Measurements from ENCODE around the gene RBBP8.

The RBBP8 gene

GRCh38 chr18:23003289-23003688, 70.2 kb downstream of the RBBP8 start:
- no peak for DNase-seq

GRCh38 chr18:23012249-23012648, 79.1 kb downstream of the RBBP8 start:
- DNase-seq, result no peak

- DNase-seq, result peak; percentile 15
These were observed 87.6 kb downstream of the RBBP8 start for GRCh38 chr18:23020555-23021294.

- DNase-seq, result no peak
These were observed 88.5 kb downstream of the RBBP8 start for GRCh38 chr18:23021623-23022022.

- no peak for DNase-seq
These were observed 99.0 kb downstream of the RBBP8 start for GRCh38 chr18:23032030-23032582.

- no peak for DNase-seq
These were observed 99.9 kb downstream of the RBBP8 start for GRCh38 chr18:23033056-23033455.

- DNase-seq, result no peak
These were observed 103.6 kb downstream of the RBBP8 start for GRCh38 chr18:23036660-23037201.

GRCh38 chr18:23037646-23038045, 104.5 kb downstream of the RBBP8 start:
- DNase-seq, result no peak

- no peak for DNase-seq
These were observed 105.6 kb downstream of the RBBP8 start for GRCh38 chr18:23038712-23039111.

- DNase-seq, result no peak
These were observed 109.0 kb downstream of the RBBP8 start for GRCh38 chr18:23042133-23042532.

GRCh38 chr18:23043803-23044376, 110.8 kb downstream of the RBBP8 start:
- DNase-seq, result no peak

GRCh38 chr18:23049698-23050373, 116.7 kb downstream of the RBBP8 start:
- peak; percentile 39 for DNase-seq

- no peak for DNase-seq
These were observed 120.8 kb downstream of the RBBP8 start for GRCh38 chr18:23053776-23054457.

GRCh38 chr18:23054553-23054952, 121.4 kb downstream of the RBBP8 start:
- DNase-seq, result no peak

GRCh38 chr18:23056315-23056714, 123.2 kb downstream of the RBBP8 start:
- no peak for DNase-seq

GRCh38 chr18:23057096-23057495, 124.0 kb downstream of the RBBP8 start:
- DNase-seq, result no peak

- no peak for DNase-seq
These were observed 125.8 kb downstream of the RBBP8 start for GRCh38 chr18:23058746-23059415.

- no peak for DNase-seq
These were observed 126.7 kb downstream of the RBBP8 start for GRCh38 chr18:23059541-23060465.

GRCh38 chr18:23062011-23062410, 128.9 kb downstream of the RBBP8 start:
- DNase-seq, result no peak

GRCh38 chr18:23063502-23063901, 130.4 kb downstream of the RBBP8 start:
- no peak for DNase-seq

GRCh38 chr18:23065234-23065806, 132.2 kb downstream of the RBBP8 start:
- no peak for DNase-seq

Measured in CD4-positive, alpha-beta T cell treated with Interleukin-4 for 4 hours (primary cell).